HG03460 (cell line): ENCODE data around the gene ZNF618.

Source experiments
- ATAC-seq: cut with Tn5 transposase; IDR thresholded peaks from one replicate; pipeline ENCODE4 v1.9.1; 2021; ENCODE audit not compliant: unreplicated experiment

Gene ZNF618

GRCh38 chr9:113882181-113882580 is 6.1 kb downstream of the ZNF618 start:
- no peak for ATAC-seq

DNA sequence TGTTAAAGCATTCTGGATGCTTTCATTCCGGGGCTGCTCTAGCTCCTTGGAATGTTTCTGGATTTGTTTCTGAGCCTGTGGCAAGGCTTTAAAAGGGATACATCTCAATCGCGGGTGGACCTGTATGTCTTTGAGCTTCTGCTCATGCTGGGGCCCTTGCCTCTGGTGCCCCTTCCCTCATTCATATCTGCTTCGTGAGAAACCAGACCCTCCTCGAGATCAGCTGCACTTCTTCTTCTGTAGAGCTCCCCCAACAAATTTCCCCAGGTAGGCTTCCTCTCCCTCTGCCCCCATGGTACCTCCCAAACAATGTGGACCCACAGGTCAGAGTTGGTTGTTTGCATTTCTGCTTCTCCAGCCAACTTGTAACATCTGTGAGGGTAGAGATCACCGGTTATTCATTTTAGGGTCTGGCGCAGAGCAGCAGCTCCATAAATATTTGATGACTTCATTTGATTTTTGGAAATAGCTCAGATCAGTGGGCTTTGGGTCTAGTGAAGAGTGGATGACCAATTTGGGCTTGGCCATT is 6.6 kb downstream of the ZNF618 start:
- no peak for ATAC-seq

DNA sequence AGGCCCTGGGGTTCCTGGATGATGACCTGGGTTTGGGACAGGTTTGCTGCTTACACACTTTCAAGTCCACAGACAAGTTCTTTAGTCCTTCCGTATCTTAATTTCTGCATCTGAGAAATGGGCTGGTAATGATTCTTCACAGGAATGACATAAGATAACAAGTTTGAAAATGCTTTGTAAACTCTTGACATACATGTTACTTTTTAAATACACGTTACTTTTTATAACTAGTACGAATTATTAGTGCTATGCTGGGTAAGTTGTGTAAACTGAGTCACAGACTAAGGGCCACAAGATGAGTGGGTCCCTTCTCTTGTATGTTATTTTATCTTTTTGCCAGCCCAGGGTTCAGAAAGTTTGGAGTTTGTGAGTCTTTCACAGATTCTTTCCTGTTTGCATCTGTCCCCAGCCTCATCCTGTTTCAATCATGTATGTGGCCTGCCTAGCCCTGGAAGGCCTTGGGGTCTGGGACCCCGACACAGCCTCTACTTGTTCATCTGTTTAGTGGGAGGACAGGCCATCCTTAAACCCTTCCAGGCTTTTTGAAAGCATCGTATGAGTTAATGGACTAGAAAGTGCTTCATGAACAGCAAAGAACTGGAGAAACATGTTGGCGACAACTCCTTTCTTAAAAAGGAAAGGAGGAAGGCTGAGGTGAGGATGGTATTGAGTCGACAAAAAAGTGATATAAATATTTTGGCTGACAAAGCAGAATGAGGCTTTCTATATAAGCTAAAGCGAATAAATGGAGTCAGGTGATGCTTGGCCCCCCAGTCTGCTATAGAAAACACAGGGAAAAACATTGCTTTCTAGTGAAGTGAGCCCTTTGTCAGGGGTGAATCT is 9.3 kb downstream of the ZNF618 start:
- no peak for ATAC-seq

- ATAC-seq = no peak
Observed at GRCh38 chr9:113886026-113886369, 9.9 kb downstream of the ZNF618 start.

GRCh38 chr9:113886466-113886865 is 10.4 kb downstream of the ZNF618 start:
- no peak for ATAC-seq

DNA sequence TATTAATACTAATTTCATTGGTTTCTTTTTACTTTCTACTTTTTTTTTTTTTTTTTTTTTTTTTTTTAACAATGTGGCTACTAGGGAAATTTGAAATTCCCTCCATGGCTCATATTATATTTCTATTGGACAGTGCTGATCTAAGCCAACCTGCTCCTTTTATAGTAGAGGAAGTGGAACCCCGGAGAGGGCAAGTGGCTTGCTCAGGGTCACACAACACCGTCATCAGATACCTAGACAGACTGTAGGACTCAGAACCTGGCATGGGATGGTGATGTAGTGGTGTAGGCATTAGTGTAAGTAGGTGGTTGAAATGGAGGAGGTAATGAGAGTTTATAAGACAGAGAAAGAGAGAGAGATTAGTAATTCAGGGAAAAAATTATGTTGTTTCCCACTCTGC is 10.8 kb downstream of the ZNF618 start:
- ATAC-seq = no peak

- no peak for ATAC-seq
Observed at GRCh38 chr9:113887436-113887835, 11.3 kb downstream of the ZNF618 start.

DNA sequence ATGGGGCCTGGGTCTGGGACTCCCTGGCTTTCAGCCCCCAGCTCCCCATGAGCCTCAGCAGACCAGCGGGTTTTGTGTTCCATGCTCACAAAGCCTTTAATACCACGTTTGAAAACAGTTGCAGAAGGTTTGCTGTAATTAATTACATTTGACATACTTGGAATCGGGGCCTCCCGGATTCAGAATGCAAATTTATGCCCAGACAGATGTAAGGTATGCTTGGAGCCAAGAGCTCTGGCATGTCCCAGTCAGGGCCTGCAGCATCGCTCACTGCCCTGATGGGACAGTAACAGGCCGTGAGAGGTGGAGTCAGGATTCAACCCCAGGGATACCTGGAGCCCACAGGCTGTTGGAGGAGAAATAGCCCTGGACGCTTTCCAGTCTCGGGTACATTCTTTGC is 12.2 kb downstream of the ZNF618 start:
- no peak for ATAC-seq

DNA sequence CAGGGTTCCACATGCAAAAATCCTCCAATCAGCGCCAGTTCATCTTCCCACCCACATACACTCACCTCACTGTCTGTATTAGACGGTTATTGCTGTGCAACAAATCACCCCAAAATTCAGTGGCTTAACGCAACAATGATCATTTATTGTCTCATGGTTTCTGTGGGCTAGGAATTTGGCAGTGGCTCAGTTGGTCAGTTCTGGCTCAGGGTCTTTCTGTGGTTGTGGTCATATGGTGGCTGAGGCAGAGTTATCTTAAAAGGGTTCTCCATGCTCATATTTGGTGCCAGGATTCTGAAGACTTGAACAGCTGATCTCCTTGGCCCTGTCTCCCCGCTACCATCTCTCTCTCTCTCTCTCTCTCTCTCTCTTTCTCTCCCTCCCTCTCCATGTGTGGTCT is 12.9 kb downstream of the ZNF618 start:
- no peak for ATAC-seq

DNA sequence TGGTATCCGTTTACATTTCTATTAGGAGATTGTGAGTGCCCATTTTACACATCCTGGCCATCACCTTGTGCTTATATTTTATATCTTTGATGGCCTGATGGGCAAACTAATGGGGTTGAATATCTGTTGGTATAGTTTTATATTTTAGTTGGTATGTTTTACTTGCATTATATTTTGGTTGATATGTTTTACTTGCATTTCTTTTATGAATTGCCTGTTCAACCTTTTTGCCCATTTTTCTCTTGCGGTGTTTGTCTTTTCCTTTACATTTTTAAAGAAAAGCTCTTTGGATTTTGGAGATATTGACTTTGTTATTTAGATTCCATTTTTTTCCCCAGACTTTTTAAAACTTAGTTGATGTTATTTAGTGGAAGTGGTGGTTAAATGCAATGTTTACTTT is 14.6 kb downstream of the ZNF618 start:
- ATAC-seq = no peak

- no peak for ATAC-seq
Observed at GRCh38 chr9:113892861-113893491, 16.9 kb downstream of the ZNF618 start.

- no peak for ATAC-seq
Observed at GRCh38 chr9:113894166-113894565, 18.1 kb downstream of the ZNF618 start.

DNA sequence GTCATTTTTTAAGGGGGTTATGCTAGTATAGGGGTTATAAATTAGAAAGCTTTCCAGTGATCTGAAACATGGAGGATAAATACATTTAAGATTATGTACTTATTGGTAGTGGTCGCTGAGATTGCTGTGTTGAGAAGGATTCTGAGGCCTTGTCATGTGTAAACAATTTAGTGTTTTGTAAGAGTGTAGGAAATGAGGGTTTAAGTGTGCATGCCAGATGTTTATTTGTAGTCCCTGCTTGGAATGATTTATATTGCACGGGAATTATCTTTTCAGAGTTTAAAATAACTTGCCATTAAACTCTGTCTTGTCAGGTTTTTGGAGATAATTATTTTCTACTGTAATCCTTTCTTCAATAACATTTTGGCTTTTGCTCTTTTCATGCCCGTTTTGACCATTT is 19.4 kb downstream of the ZNF618 start:
- ATAC-seq = no peak

DNA sequence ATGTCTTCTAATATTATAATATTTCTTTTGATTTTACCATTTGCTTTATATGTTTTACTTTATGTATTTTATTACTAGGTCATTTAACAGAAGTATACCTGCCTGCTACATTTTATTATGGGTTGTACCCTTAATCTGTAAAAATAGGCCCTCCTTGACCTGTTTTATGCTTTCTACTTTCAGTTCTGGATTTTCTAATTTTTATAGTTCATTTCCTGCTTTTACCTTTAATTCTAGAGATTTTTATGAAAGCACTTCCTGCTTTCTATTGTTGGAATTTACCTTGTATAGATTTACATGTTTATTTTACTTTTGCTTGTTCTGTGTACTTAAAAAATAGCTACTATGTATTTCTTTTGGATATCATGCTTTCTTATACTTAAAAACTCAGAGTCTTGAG is 20.6 kb downstream of the ZNF618 start:
- ATAC-seq = no peak

DNA sequence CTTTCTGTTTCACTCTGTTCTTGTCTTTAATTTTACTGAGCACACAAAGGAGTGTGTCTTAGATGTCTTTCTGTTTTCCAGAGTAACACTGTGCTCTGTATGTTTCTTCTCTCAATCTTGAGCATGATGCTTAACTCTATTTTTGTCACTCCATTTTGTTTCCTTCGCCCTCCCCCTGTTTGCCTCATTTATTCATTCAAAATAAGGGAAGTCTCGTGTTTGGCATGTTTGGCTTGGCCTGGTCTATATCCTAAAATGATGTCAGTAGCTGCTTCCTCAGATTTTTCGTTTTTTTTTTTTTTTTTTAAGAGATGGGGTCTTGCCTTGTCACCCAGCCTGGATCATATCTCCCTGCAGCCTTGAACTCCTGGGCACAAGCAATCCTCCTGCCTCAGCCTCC is 22.0 kb downstream of the ZNF618 start:
- ATAC-seq = no peak

DNA sequence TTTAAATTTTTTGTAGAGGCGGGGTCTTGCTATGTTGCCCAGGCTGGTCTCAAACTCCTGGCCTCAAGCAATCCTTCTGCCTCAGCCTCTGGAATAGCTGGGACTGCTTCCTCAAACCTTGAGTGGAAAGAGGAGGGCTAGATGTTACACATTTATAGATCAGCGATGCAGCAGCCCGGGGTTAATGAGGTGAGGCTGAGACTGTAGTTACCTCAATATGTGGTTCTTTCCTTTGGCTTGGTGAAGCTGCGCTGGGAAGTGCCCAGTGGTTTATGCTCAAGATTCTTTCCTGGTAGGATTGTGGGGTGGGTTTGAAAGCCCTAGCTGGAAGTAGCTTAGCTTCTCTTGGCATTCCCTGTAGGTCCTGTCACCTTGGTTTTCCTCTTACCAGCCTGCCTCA is 22.5 kb downstream of the ZNF618 start:
- ATAC-seq = no peak

DNA sequence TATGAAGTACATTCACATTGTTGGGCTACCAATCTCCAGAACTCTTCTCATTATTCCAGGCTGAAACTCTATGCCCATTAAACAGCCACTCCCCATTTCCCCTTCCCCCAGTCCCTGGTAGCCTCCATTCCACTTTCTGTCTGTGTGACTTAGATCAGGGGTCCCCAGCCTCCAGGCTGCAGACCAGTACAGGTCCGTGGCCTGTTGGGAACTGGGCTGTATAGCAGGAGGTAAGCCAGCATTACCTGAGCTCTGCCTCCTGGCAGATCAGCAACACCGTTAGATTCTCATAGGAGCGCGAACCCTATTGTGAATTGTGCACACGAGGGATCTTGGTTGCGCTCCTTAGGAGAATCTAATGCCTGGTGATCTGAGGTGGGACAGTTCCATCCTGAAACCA is 23.1 kb downstream of the ZNF618 start:
- ATAC-seq = no peak

- ATAC-seq = no peak
Observed at GRCh38 chr9:113901221-113901688, 25.1 kb downstream of the ZNF618 start.

- ATAC-seq = no peak
Observed at GRCh38 chr9:113903514-113904077, 27.5 kb downstream of the ZNF618 start.

DNA sequence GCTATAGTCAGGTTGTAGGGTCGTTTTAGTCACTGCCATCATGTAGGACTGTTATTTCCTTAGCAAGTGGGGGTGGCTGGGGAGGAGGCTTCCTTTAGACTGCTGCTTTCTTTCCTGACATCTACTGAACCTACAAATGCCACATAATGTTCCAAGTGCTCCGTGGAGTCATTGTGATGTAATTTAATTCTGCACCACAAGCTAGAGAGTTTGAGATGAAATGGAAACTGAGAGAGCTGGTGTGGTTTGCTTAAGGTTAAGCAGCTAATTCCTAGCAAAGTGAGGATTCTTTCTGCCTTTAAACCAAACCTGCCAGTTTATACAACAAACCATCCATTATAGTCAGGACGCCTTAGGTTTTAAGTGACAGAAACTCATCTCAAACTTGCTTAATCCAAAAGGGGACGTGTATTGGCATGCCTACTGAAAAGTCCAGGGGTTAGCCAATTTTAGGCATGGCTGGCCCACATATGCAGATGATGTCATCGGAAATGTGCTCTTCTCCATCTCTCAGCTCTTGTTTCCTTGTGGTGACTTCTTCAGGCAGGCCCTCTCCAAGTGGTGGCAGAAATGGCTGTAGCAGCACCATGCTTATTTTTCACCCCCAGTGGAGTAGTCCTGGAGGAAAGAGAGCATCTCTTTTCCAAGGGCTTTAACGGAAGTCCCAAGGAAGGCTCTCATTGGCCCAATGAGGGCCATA is 30.5 kb downstream of the ZNF618 start:
- ATAC-seq = no peak

- ATAC-seq = no peak
Observed at GRCh38 chr9:113907282-113907681, 31.2 kb downstream of the ZNF618 start.
